T-cell (primary cell): ENCODE measurements around the gene TCF20. TPM values are rescaled to one million over a fixed set of nuclear protein-coding genes. Genes with fewer than 3 reads are reported as not detected.

Experiments used
- ATAC-seq, 4 experiments: fragments of 200-7000 bp in 3 of 4; fragments of 150-1000 bp in 1 of 4; cut with Tn5 transposase; replicated peaks in 1 of 4; 1 replicate in 3 of 4; 2 replicates in 1 of 4; pipeline ENCODE4 v1.10.0; 2021; ENCODE audit warnings: moderate library complexity in 3 of 4, mild to moderate bottlenecking in 2 of 4, moderate number of reproducible peaks in 1 of 4
- CTCF ChIA-PET, 2 donors: fragments of 300-600 bp; sonication (Branson Sonifier 250); formaldehyde crosslinking; loops; one replicate each; lab custom pipeline; 2022; ENCODE audit warnings: antibody characterized with exemption in 2 of 2; lab: Charles Lee
- POLR2A ChIA-PET, 2 donors: fragments of 300-600 bp; sonication (Branson Sonifier 250); formaldehyde crosslinking; loops; one replicate each; lab custom pipeline; 2022; ENCODE audit warnings: antibody characterized with exemption in 2 of 2; lab: Charles Lee
- DNase-seq, 35 experiments: peaks; one replicate each; pipeline versions ENCODE4 v3.0.0 to v3.0.0-alpha.2; 2013 to 2023
- H3K27ac ChIP-seq: one replicate; pipeline ENCODE4 v1.5.1; 2013; ENCODE audit warnings: low read length
- H3K27me3 ChIP-seq, 2 experiments: replicated peaks in 1 of 2; 1 replicate in 1 of 2; 2 replicates in 1 of 2; pipeline versions ENCODE4 v1.6.1 to v1.7.0; 2013; ENCODE audit warnings: low read length in 1 of 2, mixed read lengths in 1 of 2; ENCODE audit not compliant: control insufficient read depth in 2 of 2, insufficient read depth in 2 of 2; ENCODE audit errors: extremely low read depth in 1 of 2
- H3K36me3 ChIP-seq, 2 donors: 1 replicate in 1 of 2; 2 replicates in 1 of 2; pipeline versions ENCODE4 v1.6.1 to v1.7.0; 2013; ENCODE audit warnings: low read length in 1 of 2; ENCODE audit not compliant: control insufficient read depth in 2 of 2, insufficient read depth in 1 of 2; ENCODE audit errors: extremely low read depth in 1 of 2
- H3K4me1 ChIP-seq, 2 experiments: 1 replicate in 1 of 2; 2 replicates in 1 of 2; pipeline versions ENCODE4 v1.6.1 to v1.7.0; 2013; ENCODE audit warnings: low read length in 2 of 2, mixed read lengths in 1 of 2; ENCODE audit not compliant: insufficient read depth in 2 of 2, control insufficient read depth in 1 of 2; ENCODE audit errors: extremely low read depth in 1 of 2
- H3K4me3 ChIP-seq, 2 donors: 1 replicate in 1 of 2; 2 replicates in 1 of 2; pipeline versions ENCODE4 v1.5.1 to v1.7.0; 2013; ENCODE audit warnings: mild to moderate bottlenecking in 2 of 2, low read length in 1 of 2, moderate library complexity in 1 of 2; ENCODE audit not compliant: control insufficient read depth in 1 of 2; ENCODE audit errors: extremely low read depth in 1 of 2
- H3K9me3 ChIP-seq: 2 replicates; pipeline ENCODE4 v1.7.0; 2013
- H3K27ac Mint-ChIP-seq, 2 donors: one replicate each; pipeline ENCODE4 v1.8.0; 2020 to 2021; ENCODE audit warnings: mild to moderate bottlenecking in 2 of 2, mixed read lengths in 2 of 2
- H3K27me3 Mint-ChIP-seq, 2 donors: one replicate each; pipeline ENCODE4 v1.8.0; 2021 to 2022; ENCODE audit warnings: mixed read lengths in 2 of 2
- H3K36me3 Mint-ChIP-seq: one replicate; pipeline ENCODE4 v1.8.0; 2021; ENCODE audit warnings: mixed read lengths
- H3K4me1 Mint-ChIP-seq, 3 donors: one replicate each; pipeline ENCODE4 v1.8.0; 2020 to 2022; ENCODE audit warnings: mixed read lengths in 3 of 3, mild to moderate bottlenecking in 1 of 3
- H3K4me3 Mint-ChIP-seq, 3 donors: one replicate each; pipeline ENCODE4 v1.8.0; 2020 to 2022; ENCODE audit warnings: mild to moderate bottlenecking in 3 of 3, mixed read lengths in 3 of 3, moderate library complexity in 3 of 3
- H3K9me3 Mint-ChIP-seq, 3 donors: one replicate each; pipeline ENCODE4 v1.8.0; 2020 to 2022; ENCODE audit warnings: mixed read lengths in 3 of 3
- WGBS: methylation state at CpG from one replicate; pipeline ENCODE4 v1.1.5; 2013; ENCODE audit warnings: missing lambda C conversion rate; ENCODE audit not compliant: insufficient coverage; 5-methylcytosine and 5-hydroxymethylcytosine counted together
- total RNA-seq, 35 experiments: library from RNA in 6 of 35; stranded (reverse) in 6 of 35; fragments of 120-200 nt in 1 of 35; gene quantifications; one replicate each; pipeline versions ENCODE4 v1.2.1 to v1.2.4 and lab custom pipeline; 2013 to 2026

Gene TCF20
- total RNA-seq, 5 donors from 2014 or later (not counting 1 experiment from before 2014, with no cell fraction given): 84.2 to 98.8 (median 88.5) TPM

DNA sequence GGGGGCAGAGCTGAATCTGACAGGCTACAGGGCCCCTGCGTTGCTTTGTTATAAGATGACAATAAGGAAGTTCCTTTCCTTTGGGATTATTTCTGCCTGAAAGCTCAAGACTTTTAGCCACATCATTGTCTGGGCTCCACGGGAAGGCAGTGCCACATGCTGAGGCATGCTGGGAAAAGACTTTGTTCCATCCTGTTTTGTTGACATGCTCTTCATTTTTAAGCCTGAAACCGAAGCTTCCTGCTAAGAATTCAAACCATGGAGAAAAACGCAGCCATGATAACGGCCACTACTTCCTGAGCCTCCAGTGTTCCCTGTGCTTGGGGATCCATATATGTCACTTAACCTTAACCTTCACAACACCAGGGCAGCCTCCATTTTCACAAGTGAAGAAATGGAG, 5.5 kb upstream of the TCF20 start:
- Mint-ChIP-seq H3K36me3 (no peaks in the 10 kb centered on the region), H3K4me3 (no peak overlapping the region), H3K9me3 (no peaks in the 10 kb centered on the region), H3K27me3 (no peaks in the 10 kb centered on the region), H3K27ac (peak overlapping the region; percentile 14 to 36), H3K4me1 (peaks cover 5 to 8% (median 7%) of the 10 kb centered on the region in 3 donors)
- ATAC-seq (no peak), DNase-seq (no peak)
- H3K27ac ChIP-seq: no peak overlapping the region
- WGBS: 75% methylated on average over 5 of the region's 5 CpGs
- H3K4me3 ChIP-seq: no peak overlapping the region
- no peaks in the 10 kb centered on the region for H3K9me3 ChIP-seq
- H3K4me1 ChIP-seq: peaks cover 3 to 4% of the 10 kb centered on the region in 2 experiments
- H3K27me3 ChIP-seq: peaks cover 0 to 3% of the 10 kb centered on the region in 2 experiments
- ChIA-PET CTCF (no interaction called here), POLR2A (no interaction called here)
- no peaks in the 10 kb centered on the region for H3K36me3 ChIP-seq

DNA sequence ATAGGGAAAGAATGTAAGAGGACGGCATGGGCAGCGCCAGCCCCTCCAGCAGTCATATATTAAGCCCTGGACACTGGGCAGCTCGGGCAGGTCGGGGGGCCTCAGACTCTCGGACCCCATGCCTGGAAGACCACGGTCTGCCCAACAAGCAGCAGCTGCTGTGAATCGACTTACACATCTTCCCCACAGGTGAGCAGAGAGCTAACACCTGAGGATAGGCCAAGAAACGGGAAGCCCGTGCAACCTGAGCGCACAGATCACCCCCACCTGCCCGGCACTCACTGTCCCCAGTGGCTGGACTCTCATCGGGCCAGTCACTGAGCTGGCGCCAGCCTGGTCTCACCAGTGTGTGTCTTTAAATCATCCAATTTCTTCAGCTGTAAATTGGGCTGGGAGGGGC, 4.7 kb upstream of the TCF20 start:
- no peaks in the 10 kb centered on the region for H3K27me3 Mint-ChIP-seq
- H3K4me1 Mint-ChIP-seq: peaks cover 5 to 8% (median 7%) of the 10 kb centered on the region in 3 donors
- H3K36me3 Mint-ChIP-seq: no peaks in the 10 kb centered on the region
- no peak overlapping the region for H3K4me3 ChIP-seq
- DNase-seq (no peak), ATAC-seq (no peak)
- CTCF ChIA-PET: interaction anchor here in 1 of 2 donors (0.6 kb wide), 1 partner anchor 44 kb away, joined by 3 read pairs; no protein-coding TSS in a partner anchor
- no peak overlapping the region for H3K4me3 Mint-ChIP-seq
- H3K9me3 Mint-ChIP-seq: no peaks in the 10 kb centered on the region
- POLR2A ChIA-PET: interaction anchor here in 1 of 2 donors (0.6 kb wide), 1 partner anchor 57 kb away, joined by 3 read pairs; no protein-coding TSS in a partner anchor
- no peak overlapping the region for H3K27ac ChIP-seq
- no peaks in the 10 kb centered on the region for H3K36me3 ChIP-seq
- H3K9me3 ChIP-seq: no peaks in the 10 kb centered on the region
- 86% methylated on average over 12 of the region's 13 CpGs for WGBS
- H3K27me3 ChIP-seq: no peaks in the 10 kb centered on the region
- no peak overlapping the region for H3K27ac Mint-ChIP-seq
- peaks cover 4 to 6% of the 10 kb centered on the region in 2 experiments for H3K4me1 ChIP-seq

GRCh38 chr22:42273855-42274451, 3.5 kb upstream of the TCF20 start:
- ChIA-PET CTCF (no interaction called here), POLR2A (no interaction called here)
- H3K27ac ChIP-seq: no peak overlapping the region
- DNase-seq: no peak
- no peak overlapping the region for H3K4me3 Mint-ChIP-seq
- H3K27me3 ChIP-seq: no peaks in the 10 kb centered on the region
- no peak for ATAC-seq
- H3K9me3 ChIP-seq: no peaks in the 10 kb centered on the region
- peaks cover 8 to 11% of the 10 kb centered on the region in 2 experiments for H3K4me1 ChIP-seq
- no peaks in the 10 kb centered on the region for H3K27me3 Mint-ChIP-seq
- no peak overlapping the region for H3K27ac Mint-ChIP-seq
- H3K36me3 Mint-ChIP-seq: no peaks in the 10 kb centered on the region
- H3K36me3 ChIP-seq: no peaks in the 10 kb centered on the region
- 89% methylated on average over 12 of the region's 13 CpGs for WGBS
- H3K9me3 Mint-ChIP-seq: no peaks in the 10 kb centered on the region
- peaks cover 10 to 14% (median 13%) of the 10 kb centered on the region in 3 donors for H3K4me1 Mint-ChIP-seq
- H3K4me3 ChIP-seq: no peak overlapping the region

- Mint-ChIP-seq H3K4me3 (peak overlapping the region in 2 of 3 donors; percentile 17 to 91), H3K4me1 (peaks cover 22 to 29% (median 23%) of the 10 kb centered on the region in 3 donors), H3K36me3 (no peaks in the 10 kb centered on the region), H3K9me3 (no peaks in the 10 kb centered on the region), H3K27ac (peak overlapping the region in 1 of 2 donors; percentile 23), H3K27me3 (no peaks in the 10 kb centered on the region)
- ChIA-PET CTCF (no interaction called here), POLR2A (no interaction called here)
- no peak overlapping the region for H3K27ac ChIP-seq
- no peak for DNase-seq
- H3K9me3 ChIP-seq: no peaks in the 10 kb centered on the region
- H3K4me1 ChIP-seq: peaks cover 16 to 26% of the 10 kb centered on the region in 2 experiments
- H3K36me3 ChIP-seq: no peaks in the 10 kb centered on the region
- no peak for ATAC-seq
- H3K27me3 ChIP-seq: no peaks in the 10 kb centered on the region
- WGBS: 87% methylated on average over 3 of the region's 10 CpGs
- H3K4me3 ChIP-seq: no peak overlapping the region
Measured at GRCh38 chr22:42272431-42272999, 2.1 kb upstream of the TCF20 start.

- no peak for ATAC-seq
- no peaks in the 10 kb centered on the region for H3K36me3 ChIP-seq
- H3K27ac Mint-ChIP-seq: no peak overlapping the region
Measured at GRCh38 chr22:42271906-42272305, 1.5 kb upstream of the TCF20 start.

DNA sequence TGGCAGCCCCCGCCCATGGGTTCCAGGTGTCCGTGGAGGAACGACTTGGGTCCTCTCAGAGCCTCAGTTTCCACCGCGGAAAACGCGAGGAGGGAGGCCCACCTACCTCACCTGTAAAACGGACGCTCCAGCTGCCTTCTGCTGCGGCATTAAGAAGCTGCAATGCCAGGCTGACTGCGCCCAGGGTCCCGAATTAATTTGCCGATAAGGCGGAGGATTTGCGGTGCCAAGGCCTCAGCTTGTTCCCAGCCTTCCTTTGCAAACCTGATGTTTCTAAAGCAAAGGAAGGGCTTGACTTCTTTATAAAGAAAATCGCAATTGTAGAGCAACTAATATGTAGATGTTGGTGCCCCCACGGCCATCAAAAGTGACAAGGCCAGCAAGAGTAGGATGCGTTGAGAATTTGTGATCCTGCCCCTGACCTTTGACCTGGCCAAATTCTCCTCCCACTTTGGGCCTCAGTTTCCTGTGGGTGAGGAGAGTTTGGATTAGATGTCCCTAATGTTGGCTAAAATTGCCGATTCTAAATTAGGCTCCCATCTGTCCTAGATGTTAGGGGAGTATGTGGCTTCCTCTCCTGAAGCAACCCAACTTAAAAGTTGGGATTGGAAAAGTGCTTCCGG, 849 bp upstream of the TCF20 start:
- H3K4me1 ChIP-seq: peaks cover 16 to 35% of the 10 kb centered on the region in 2 experiments
- 90% methylated on average over 16 of the region's 20 CpGs for WGBS
- H3K9me3 ChIP-seq: no peaks in the 10 kb centered on the region
- peak overlapping the region; percentile 71 to 91 (median 77) for H3K4me3 Mint-ChIP-seq
- POLR2A ChIA-PET: no interaction called here
- CTCF ChIA-PET: no interaction called here
- H3K27ac ChIP-seq: no peak overlapping the region
- no peaks in the 10 kb centered on the region for H3K36me3 ChIP-seq
- no peaks in the 10 kb centered on the region for H3K9me3 Mint-ChIP-seq
- no peaks in the 10 kb centered on the region for H3K36me3 Mint-ChIP-seq
- H3K4me1 Mint-ChIP-seq: peaks cover 33 to 36% (median 33%) of the 10 kb centered on the region in 3 donors
- peak overlapping the region; percentile 70 to 78 for H3K27ac Mint-ChIP-seq
- ATAC-seq: no peak
- H3K27me3 Mint-ChIP-seq: no peaks in the 10 kb centered on the region
- peak overlapping the region in 1 of 2 donors; percentile 88 for H3K4me3 ChIP-seq
- no peak for DNase-seq
- H3K27me3 ChIP-seq: no peaks in the 10 kb centered on the region

More at GRCh38 chr22:42271906-42272305, 1.5 kb upstream of the TCF20 start:
- no peaks in the 10 kb centered on the region for H3K27me3 ChIP-seq
- peaks cover 27 to 33% (median 29%) of the 10 kb centered on the region in 3 donors for H3K4me1 Mint-ChIP-seq
- POLR2A ChIA-PET: no interaction called here
- H3K4me3 ChIP-seq: no peak overlapping the region
- no peaks in the 10 kb centered on the region for H3K36me3 Mint-ChIP-seq
- DNase-seq: no peak
- H3K9me3 ChIP-seq: no peaks in the 10 kb centered on the region
- H3K27me3 Mint-ChIP-seq: no peaks in the 10 kb centered on the region
- H3K4me1 ChIP-seq: peaks cover 16 to 30% of the 10 kb centered on the region in 2 experiments
- peak overlapping the region; percentile 71 to 91 (median 77) for H3K4me3 Mint-ChIP-seq
- no peaks in the 10 kb centered on the region for H3K9me3 Mint-ChIP-seq
- CTCF ChIA-PET: no interaction called here
- H3K27ac ChIP-seq: no peak overlapping the region
- WGBS: no CpG with 5 or more reads among the region's 2 CpGs
